NOMO-1 (cell line): ENCODE measurements around the gene PSMG3.

Source experiments
- DNase-seq, 2 experiments: peaks; one replicate each; lab custom pipeline; 2025; ENCODE audit not compliant: unreplicated experiment in 2 of 2; lab: John Stamatoyannopoulos, UW

The PSMG3 gene

GRCh38 chr7:1580422-1581030 is 10.7 kb upstream of the PSMG3 start:
- no peak for DNase-seq

GRCh38 chr7:1579481-1580421 is 9.9 kb upstream of the PSMG3 start:
- DNase-seq = peak; percentile 41 to 44

GRCh38 chr7:1578513-1578912 is 8.7 kb upstream of the PSMG3 start:
- no peak for DNase-seq

- no peak for DNase-seq
Observed at GRCh38 chr7:1576521-1577253, 6.9 kb upstream of the PSMG3 start.

GRCh38 chr7:1575809-1576208 is 6.0 kb upstream of the PSMG3 start:
- no peak for DNase-seq

GRCh38 chr7:1572111-1572822 is 2.4 kb upstream of the PSMG3 start:
- no peak for DNase-seq

- DNase-seq = no peak
Observed at GRCh38 chr7:1569440-1569832, 396 bp downstream of the PSMG3 start.

GRCh38 chr7:1569016-1569415 is 816 bp downstream of the PSMG3 start:
- no peak for DNase-seq

GRCh38 chr7:1567896-1568510 is 1.8 kb downstream of the PSMG3 start:
- no peak for DNase-seq

- DNase-seq = no peak
Observed at GRCh38 chr7:1567049-1567771, 2.6 kb downstream of the PSMG3 start.

- DNase-seq = no peak
Observed at GRCh38 chr7:1566687-1567048, 3.2 kb downstream of the PSMG3 start.

- no peak for DNase-seq
Observed at GRCh38 chr7:1564603-1565022, 5.2 kb downstream of the PSMG3 start.

GRCh38 chr7:1563981-1564602 is 5.7 kb downstream of the PSMG3 start:
- no peak for DNase-seq

- no peak for DNase-seq
Observed at GRCh38 chr7:1562597-1563051, 7.2 kb downstream of the PSMG3 start.

GRCh38 chr7:1562116-1562515 is 7.7 kb downstream of the PSMG3 start:
- DNase-seq = no peak

GRCh38 chr7:1561036-1561940 is 8.5 kb downstream of the PSMG3 start:
- DNase-seq = no peak

GRCh38 chr7:1560620-1561031 is 9.2 kb downstream of the PSMG3 start:
- no peak for DNase-seq
